ENCODE measurements around the gene RABL6.
"Not testable (repeated sequence)": the region's sequence is repeated elsewhere in the genome, so short reads cannot be mapped to it uniquely, and the experiment has no call there.

The RABL6 gene

DNA sequence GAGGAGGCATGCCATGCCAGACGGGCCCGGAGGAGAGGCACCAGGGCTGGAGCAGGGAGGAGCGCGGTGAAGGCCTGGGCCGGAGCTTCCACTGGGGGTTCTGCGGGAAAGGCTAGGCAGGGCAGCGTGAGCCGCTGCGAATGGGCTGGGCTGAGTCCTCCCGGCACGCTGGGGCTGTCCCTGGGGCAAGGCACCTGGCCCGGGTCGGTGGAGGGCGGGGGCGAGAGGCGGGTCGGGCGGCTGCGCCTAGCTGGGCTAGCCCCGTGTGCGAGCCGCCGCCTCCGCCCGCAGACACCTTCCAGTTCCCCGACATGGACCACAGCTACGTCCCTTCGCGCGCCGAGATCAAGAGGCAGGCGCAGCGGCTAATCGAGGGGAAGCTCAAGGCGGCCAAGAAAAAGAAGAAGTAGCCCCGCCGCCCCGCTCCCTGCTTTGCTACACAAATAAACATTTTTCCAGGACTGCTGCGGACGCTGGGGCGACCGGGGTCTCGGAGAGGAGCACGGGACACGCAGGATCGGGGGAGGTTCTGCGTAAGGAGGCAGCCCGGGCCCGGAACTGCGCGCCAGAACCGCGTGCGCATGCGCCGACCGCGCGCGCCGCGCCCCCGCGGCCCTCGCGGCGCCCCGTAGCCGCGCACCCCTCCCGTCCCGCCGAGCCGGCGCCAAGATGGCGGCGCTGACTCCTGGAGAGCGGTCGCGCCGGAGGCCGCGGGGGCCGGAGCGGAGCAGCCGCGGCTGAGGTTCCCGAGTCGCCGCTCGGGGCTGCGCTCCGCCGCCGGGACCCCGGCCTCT lies at the start of gene RABL6:
Gene RABL6, plus strand, starts transcription at position 668 of the 794 bp plus-strand sequence. CDS start 249 bp downstream, outside the sequence.
- DNase-seq (ENCODE audit: insufficient read length, low spot score) (peak; percentile 97), FAIRE-seq (no peak)
- TF ChIP-seq, protein P1, sequence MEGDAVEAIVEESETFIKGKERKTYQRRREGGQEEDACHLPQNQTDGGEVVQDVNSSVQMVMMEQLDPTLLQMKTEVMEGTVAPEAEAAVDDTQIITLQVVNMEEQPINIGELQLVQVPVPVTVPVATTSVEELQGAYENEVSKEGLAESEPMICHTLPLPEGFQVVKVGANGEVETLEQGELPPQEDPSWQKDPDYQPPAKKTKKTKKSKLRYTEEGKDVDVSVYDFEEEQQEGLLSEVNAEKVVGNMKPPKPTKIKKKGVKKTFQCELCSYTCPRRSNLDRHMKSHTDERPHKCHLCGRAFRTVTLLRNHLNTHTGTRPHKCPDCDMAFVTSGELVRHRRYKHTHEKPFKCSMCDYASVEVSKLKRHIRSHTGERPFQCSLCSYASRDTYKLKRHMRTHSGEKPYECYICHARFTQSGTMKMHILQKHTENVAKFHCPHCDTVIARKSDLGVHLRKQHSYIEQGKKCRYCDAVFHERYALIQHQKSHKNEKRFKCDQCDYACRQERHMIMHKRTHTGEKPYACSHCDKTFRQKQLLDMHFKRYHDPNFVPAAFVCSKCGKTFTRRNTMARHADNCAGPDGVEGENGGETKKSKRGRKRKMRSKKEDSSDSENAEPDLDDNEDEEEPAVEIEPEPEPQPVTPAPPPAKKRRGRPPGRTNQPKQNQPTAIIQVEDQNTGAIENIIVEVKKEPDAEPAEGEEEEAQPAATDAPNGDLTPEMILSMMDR (IDR thresholded peaks at IDR 0.05; ENCODE audit: insufficient read depth, missing control alignments) = no peak

DNA sequence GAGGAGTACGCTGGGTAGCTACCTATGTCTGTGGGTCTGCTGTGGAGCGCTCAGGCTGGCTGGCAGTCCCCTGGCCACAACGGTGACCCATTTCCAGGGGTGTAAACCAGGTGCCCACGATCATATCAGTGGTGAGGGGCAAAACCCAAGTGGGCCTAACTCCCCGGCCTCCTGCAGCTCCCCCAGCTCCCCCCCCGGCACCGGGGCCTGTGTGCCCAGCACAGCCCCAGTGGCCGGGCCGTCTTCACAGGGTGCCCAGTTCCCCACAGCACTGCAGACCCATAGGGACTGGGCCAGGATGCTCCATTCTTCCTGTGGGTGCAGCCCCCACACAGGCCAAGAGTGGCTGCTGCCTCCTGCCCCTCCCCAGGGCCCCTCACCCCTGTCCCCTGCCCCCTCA lies 48.7 kb upstream of the RABL6 start:
- no peak for FAIRE-seq
- TF ChIP-seq, protein P1 (IDR thresholded peaks at IDR 0.05; ENCODE audit: insufficient read depth, missing control alignments) = no peak
- DNase-seq (ENCODE audit: insufficient read length, low spot score) = no peak

- FAIRE-seq (no peak), DNase-seq (ENCODE audit: insufficient read length, low spot score) (no peak)
- TF ChIP-seq, protein P1 (IDR thresholded peaks at IDR 0.05; ENCODE audit: insufficient read depth, missing control alignments) = no peak
These were observed 48.1 kb upstream of the RABL6 start for GRCh38 chr9:136759436-136760325.

DNA sequence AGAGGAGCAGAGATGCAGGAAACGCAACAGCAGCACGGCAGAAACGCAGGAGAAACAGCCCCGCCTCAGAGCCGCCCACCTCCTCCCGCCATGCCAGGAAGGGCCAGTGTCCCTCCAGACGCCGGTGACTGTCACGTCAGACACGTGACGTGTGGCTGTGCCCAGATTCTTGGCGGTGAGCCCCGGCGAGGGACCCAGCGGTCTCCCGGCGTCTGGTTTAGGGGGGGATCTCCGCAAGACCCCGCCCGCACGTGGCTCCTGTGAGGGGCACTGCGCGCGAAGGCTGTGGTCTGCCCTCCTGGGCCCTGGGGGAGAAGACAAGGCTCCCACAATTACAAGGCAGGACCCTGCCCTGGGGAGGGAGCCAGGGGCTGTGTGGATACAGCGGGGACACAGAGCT lies 47.3 kb upstream of the RABL6 start:
- no peak for FAIRE-seq
- no peak for DNase-seq (ENCODE audit: insufficient read length, low spot score)
- TF ChIP-seq, protein P1 (IDR thresholded peaks at IDR 0.05; ENCODE audit: insufficient read depth, missing control alignments) = no peak

DNA sequence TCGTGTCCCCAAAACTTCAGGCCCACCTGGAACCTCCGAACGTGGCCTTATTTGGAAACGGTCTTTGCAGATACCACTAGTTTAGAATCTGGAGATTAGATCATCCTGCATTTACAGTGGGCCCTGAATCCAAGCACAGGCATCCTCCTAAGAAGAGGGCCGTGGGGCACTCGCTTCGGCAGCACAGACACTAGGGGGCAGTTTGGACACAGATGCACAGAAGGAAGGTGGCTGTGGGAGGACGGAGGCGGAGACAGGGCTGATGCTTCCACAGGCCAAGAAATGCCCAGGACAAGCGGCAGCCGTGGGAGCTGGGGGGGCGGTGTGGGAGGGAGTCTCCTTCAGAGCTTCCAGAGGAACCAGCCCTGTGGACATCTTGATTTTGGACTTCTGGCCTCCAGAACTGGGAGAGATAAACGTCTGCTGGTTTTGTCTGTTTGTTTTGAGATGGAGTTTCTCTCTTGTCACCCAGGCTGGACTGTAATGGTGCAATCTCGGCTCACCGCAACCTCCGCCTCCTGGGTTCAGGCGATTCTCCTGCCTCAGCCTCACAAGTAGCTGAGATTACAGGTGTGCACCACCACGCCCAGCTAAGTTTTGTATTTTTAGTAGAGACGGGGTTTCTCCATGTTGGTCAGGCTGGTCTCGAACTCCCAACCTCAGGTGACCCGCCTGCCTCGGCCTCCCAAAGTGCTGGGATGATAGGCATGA lies 46.8 kb upstream of the RABL6 start:
- not testable (repeated sequence) for FAIRE-seq; DNase-seq (ENCODE audit: insufficient read length, low spot score)
- TF ChIP-seq, protein P1 (IDR thresholded peaks at IDR 0.05; ENCODE audit: insufficient read depth, missing control alignments) = peak; percentile 66

DNA sequence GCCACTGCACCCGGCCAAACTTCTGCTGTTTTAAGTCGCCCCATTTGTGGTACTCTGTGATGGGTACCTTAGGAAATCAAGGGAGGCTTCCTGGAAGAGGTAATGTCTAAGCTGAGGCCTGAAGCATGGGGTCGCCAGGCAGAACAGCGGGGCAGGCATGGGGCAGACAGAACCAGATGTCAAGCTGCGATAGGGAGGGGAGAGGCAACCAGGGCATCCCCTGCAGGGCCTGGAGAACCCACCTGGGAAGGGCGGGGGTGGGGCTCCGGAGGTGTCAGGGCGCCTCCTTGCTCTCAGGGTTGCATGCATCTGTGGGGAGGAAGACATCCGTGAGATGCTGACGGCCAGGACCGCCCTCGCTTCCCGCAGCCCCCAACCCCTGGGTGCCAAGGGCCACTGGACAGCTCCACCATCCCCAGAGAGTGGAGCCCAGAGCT lies 46.2 kb upstream of the RABL6 start:
- DNase-seq (ENCODE audit: insufficient read length, low spot score) (no peak), FAIRE-seq (no peak)
- TF ChIP-seq, protein P1 (IDR thresholded peaks at IDR 0.05; ENCODE audit: insufficient read depth, missing control alignments) = no peak

Data from D721Med (cell line).